Measurements from ENCODE around the gene SNN.
A peak's percentile ranks its signal among the peaks of the same experiment; 100 is the strongest.

SNN gene

GRCh38 chr16:11668623-11669379 is 546 bp downstream of the SNN start:
- DNase-seq: peak; percentile 55

GRCh38 chr16:11669380-11670146 is 1.3 kb downstream of the SNN start:
- no peak for DNase-seq

GRCh38 chr16:11670171-11671131 is 2.2 kb downstream of the SNN start:
- peak; percentile 47 for DNase-seq

- DNase-seq: no peak
Measured at GRCh38 chr16:11671271-11671670, 3.0 kb downstream of the SNN start.

GRCh38 chr16:11671676-11672075 is 3.4 kb downstream of the SNN start:
- DNase-seq: no peak

- DNase-seq: peak; percentile 64
Measured at GRCh38 chr16:11672206-11673090, 4.2 kb downstream of the SNN start.

GRCh38 chr16:11673091-11674000 is 5.1 kb downstream of the SNN start:
- no peak for DNase-seq

GRCh38 chr16:11674001-11674817 is 6.0 kb downstream of the SNN start:
- DNase-seq: no peak

- DNase-seq: no peak
Measured at GRCh38 chr16:11674818-11675560, 6.7 kb downstream of the SNN start.

- peak; percentile 51 for DNase-seq
Measured at GRCh38 chr16:11675561-11676511, 7.6 kb downstream of the SNN start.

- no peak for DNase-seq
Measured at GRCh38 chr16:11676799-11677198, 8.5 kb downstream of the SNN start.

- no peak for DNase-seq
Measured at GRCh38 chr16:11677451-11677951, 9.2 kb downstream of the SNN start.

GRCh38 chr16:11677959-11678881 is 10.0 kb downstream of the SNN start:
- no peak for DNase-seq

GRCh38 chr16:11679250-11679649 is 11.0 kb downstream of the SNN start:
- no peak for DNase-seq

GRCh38 chr16:11679941-11680911 is 12.0 kb downstream of the SNN start:
- no peak for DNase-seq

Measured in CD4-positive, alpha-beta T cell treated with Interleukin-6 for 4 hours (primary cell).